DOHH2 (cell line): ENCODE measurements around the gene MIA.
"Not testable (repeated sequence)": the region's sequence is repeated elsewhere in the genome, so short reads cannot be mapped to it uniquely, and the experiment has no call there.

ENCODE experiments used
- CTCF ChIP-seq: fragments of 200-600 bp; sonication (generic); IDR thresholded peaks from one replicate; pipeline ENCODE4 v1.5.1; 2014; ENCODE audit warnings: antibody characterized with exemption, mild to moderate bottlenecking, low read depth, low read length; ENCODE audit not compliant: poor library complexity, severe bottlenecking
- EZH2phosphoT487 ChIP-seq: fragments of 200-600 bp; sonication (generic); IDR thresholded peaks from 2 replicates; pipeline ENCODE4 v1.6.1; 2017; ENCODE audit warnings: borderline replicate concordance, mild to moderate bottlenecking, antibody characterized with exemption, low read length, moderate library complexity, mixed read lengths

GRCh38 chr19:40826312-40826698, 51.0 kb downstream of the MIA start:
- not testable (repeated sequence) for TF ChIP-seq CTCF, EZH2phosphoT487
